T-helper 1 cell treated with Interleukin-12 subunit alpha and Interleukin-12 subunit beta and Interleukin-4 antibody, amounts not matched to agents 30 μg/mL and 1 μg/mL, for 36 hours (primary cell): ENCODE measurements around the gene ACAD8.
A peak's percentile ranks its signal among the peaks of the same experiment; 100 is the strongest.
"Not testable (repeated sequence)": the region's sequence is repeated elsewhere in the genome, so short reads cannot be mapped to it uniquely, and the experiment has no call there.

Experiments
- H3K27ac Mint-ChIP-seq: one replicate; pipeline ENCODE4 v1.8.0; 2021; ENCODE audit warnings: mild to moderate bottlenecking, mixed read lengths
- H3K27me3 Mint-ChIP-seq: one replicate; pipeline ENCODE4 v1.8.0; 2021; ENCODE audit warnings: low read depth, mixed read lengths
- H3K36me3 Mint-ChIP-seq: one replicate; pipeline ENCODE4 v1.8.0; 2021; ENCODE audit warnings: low read depth, mixed read lengths
- H3K4me1 Mint-ChIP-seq: one replicate; pipeline ENCODE4 v1.8.0; 2021; ENCODE audit warnings: low read depth, mixed read lengths
- H3K4me3 Mint-ChIP-seq: one replicate; pipeline ENCODE4 v1.8.0; 2021; ENCODE audit warnings: mild to moderate bottlenecking, moderate library complexity, mixed read lengths
- H3K9me3 Mint-ChIP-seq: one replicate; pipeline ENCODE4 v1.8.0; 2021; ENCODE audit warnings: mixed read lengths

The ACAD8 gene

GRCh38 chr11:134270250-134270714, 16.9 kb downstream of the ACAD8 start:
- no peaks in the 10 kb centered on the region for H3K27me3 Mint-ChIP-seq
- peak overlapping the region; percentile 80 for H3K27ac Mint-ChIP-seq
- H3K4me3 Mint-ChIP-seq: peak overlapping the region; percentile 43
- H3K4me1 Mint-ChIP-seq: peaks cover 58% of the 10 kb centered on the region
- H3K36me3 Mint-ChIP-seq: peaks cover 19% of the 10 kb centered on the region
- no peaks in the 10 kb centered on the region for H3K9me3 Mint-ChIP-seq

- peaks cover 54% of the 10 kb centered on the region for H3K4me1 Mint-ChIP-seq
- H3K36me3 Mint-ChIP-seq: peaks cover 15% of the 10 kb centered on the region
- H3K9me3 Mint-ChIP-seq: no peaks in the 10 kb centered on the region
- H3K27ac Mint-ChIP-seq: peak overlapping the region; percentile 59
- H3K4me3 Mint-ChIP-seq: no peak overlapping the region
- H3K27me3 Mint-ChIP-seq: no peaks in the 10 kb centered on the region
Measured at GRCh38 chr11:134271978-134272377, 18.6 kb downstream of the ACAD8 start.

DNA sequence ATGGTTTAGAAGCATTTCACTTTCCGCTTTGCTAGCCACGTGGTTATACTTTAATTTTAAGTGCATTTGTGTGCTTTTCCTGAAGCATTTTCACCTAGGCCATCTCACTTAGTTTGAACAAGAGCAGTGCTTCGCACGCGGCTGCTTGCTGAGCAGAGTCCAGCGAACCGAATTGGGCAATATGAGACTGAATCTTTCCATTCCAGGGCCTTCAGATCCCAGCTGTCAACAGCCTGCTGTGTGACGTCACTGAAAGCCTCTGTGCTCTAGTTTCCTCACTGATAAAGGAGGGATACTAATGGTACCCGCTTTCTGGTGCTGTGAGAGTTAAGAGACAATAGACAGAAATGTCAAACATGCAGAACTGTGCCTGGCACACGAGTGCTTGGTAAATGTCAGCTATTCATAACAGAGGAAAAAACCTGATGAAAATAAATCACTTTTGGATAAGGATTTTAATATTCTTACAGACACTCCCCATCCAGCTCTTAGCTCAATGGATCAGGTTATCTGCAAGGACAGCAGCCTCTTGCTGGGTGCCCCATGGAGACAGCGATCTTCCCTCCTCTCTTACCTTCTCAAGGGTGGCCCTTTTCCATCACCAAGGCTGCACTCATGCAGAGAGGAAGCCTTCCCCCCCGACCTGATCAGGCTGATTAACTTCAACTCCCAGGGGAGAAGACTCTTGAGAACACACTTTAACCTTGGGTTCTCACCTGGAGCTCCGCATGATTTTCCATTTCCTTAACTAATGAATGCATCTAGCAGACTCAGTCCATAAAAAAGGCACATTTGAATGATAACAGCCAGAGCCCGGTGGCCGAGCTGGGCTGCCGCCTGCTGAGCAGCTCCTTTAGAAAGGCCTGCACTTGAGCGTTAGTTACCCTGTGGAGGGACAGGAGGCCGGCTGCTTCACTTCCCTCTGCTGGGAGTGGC, 19.3 kb downstream of the ACAD8 start:
- H3K9me3 Mint-ChIP-seq: no peaks in the 10 kb centered on the region
- peaks cover 13% of the 10 kb centered on the region for H3K36me3 Mint-ChIP-seq
- H3K27ac Mint-ChIP-seq: peak overlapping the region; percentile 67
- peak overlapping the region; percentile 93 for H3K4me3 Mint-ChIP-seq
- peaks cover 56% of the 10 kb centered on the region for H3K4me1 Mint-ChIP-seq
- no peaks in the 10 kb centered on the region for H3K27me3 Mint-ChIP-seq

- H3K27me3 Mint-ChIP-seq: no peaks in the 10 kb centered on the region
- peaks cover 52% of the 10 kb centered on the region for H3K4me1 Mint-ChIP-seq
- peak overlapping the region; percentile 67 for H3K27ac Mint-ChIP-seq
Measured at GRCh38 chr11:134273317-134273712, 19.9 kb downstream of the ACAD8 start.

DNA sequence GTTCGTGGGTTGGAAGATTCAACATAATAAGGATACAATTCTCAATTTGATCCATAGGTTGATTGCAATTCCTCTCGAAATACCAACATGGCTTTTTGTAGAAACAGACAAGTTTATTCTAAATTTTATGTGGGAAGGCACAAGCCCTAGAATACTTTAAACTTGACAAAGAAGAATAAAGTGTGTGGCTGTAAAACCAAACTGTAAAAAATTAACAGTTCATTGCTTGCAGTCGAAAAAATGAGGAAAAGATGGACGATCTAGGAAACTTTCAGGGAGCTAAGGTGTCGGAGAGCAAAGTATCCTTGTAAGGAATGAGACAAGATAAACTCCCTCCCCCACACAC, 21.8 kb downstream of the ACAD8 start:
- H3K4me1 Mint-ChIP-seq: peaks cover 59% of the 10 kb centered on the region
- peaks cover 20% of the 10 kb centered on the region for H3K36me3 Mint-ChIP-seq
- H3K27ac Mint-ChIP-seq: peak overlapping the region; percentile 96
- no peaks in the 10 kb centered on the region for H3K27me3 Mint-ChIP-seq
- H3K4me3 Mint-ChIP-seq: peak overlapping the region; percentile 93
- H3K9me3 Mint-ChIP-seq: peaks cover 4% of the 10 kb centered on the region

More at GRCh38 chr11:134273317-134273712, 19.9 kb downstream of the ACAD8 start:
- Mint-ChIP-seq H3K9me3 (no peaks in the 10 kb centered on the region), H3K36me3 (peaks cover 13% of the 10 kb centered on the region), H3K4me3 (peak overlapping the region; percentile 93)

DNA sequence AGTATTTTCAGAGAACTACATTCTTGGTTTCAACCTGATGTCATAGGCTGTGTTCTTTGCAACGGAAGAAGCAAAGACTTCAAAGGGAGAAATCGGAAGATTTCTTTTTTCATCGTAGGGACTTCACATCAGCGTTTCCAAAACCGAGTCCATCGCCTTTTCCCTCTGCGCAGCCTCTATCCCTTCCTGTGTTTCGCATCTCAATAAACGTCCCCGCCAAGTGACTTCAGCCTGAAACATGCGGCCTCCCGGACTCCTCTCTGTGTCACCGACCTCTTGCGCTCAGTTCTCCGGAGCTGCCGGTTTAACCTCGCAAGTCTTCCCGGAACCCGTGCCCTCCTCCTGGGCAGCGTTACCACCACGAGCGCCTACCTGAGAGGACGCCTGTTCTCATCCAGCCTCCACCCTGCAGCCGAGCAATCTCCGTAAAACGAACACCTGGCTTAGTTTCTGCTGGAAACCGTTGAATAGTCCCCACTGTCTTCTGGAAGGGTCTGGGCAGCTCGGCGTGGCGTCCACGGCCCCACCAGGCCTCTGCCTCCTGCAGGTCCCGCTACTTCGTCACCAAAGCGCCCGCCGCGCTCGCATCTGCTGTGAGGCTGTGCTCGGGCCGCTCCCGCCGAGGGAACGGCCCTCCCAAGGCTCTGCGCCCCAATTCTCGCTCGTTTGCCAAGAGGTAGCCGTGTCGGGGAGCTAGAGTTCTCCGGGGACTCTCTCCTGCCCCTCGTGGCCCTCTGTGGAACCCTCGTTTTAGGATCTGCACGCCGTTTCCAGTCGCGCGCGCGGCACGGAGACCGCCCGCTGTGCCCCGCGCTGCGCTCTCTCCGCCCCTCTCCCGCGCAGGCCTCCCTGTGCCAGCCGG, 22.4 kb downstream of the ACAD8 start, which contains the start of gene GLB1L3:
Gene GLB1L3 (plus strand): TSS at position 846 of the 862 bp plus-strand sequence. CDS start 362 bp downstream, outside the sequence.
- peaks cover 4% of the 10 kb centered on the region for H3K9me3 Mint-ChIP-seq
- H3K4me1 Mint-ChIP-seq: peaks cover 53% of the 10 kb centered on the region
- no peaks in the 10 kb centered on the region for H3K27me3 Mint-ChIP-seq
- peak within 1 kb of the TSS; percentile 96 for H3K27ac Mint-ChIP-seq
- peaks cover 17% of the 10 kb centered on the region for H3K36me3 Mint-ChIP-seq
- peak within 1 kb of the TSS; percentile 93 for H3K4me3 Mint-ChIP-seq

DNA sequence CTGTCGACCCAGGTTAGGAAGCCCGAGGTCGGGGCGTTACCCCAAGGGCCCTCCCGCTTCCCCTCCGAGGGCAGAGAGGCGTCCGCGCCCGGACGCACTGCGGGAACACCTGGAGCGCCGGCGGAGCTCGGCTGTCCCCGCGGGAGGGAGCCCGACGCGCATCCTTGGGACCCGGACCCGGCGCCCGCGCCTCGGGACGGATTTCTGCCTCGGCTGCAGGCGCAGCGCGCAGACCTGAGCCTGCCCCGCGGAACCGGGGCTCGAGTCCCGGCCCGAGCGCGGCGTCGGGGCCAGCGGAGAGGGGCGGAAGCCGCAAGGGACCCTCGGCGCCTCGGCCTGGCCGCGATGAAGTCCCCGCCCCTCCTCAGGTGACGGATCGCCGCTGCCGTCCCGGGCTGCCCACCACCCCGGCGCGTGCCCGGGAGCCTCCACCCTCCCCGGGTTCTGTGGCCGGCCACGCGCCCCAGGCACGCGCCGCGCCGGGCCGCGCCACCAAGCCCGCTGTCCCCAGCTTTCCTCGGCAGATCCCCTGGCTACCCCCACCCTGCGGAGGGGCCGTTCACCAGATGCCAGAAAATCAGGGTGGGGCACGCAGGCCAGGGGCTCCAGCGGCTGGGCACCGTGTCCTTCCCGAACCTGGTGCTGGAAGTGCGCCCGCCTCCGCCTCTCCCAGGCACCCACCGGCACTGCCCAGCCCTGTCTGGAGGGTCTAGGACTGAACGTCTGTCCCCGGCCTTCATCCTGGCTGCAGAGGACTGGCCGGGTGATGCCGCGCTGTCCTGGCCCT, 23.2 kb downstream of the ACAD8 start:
- no peaks in the 10 kb centered on the region for H3K27me3 Mint-ChIP-seq

DNA sequence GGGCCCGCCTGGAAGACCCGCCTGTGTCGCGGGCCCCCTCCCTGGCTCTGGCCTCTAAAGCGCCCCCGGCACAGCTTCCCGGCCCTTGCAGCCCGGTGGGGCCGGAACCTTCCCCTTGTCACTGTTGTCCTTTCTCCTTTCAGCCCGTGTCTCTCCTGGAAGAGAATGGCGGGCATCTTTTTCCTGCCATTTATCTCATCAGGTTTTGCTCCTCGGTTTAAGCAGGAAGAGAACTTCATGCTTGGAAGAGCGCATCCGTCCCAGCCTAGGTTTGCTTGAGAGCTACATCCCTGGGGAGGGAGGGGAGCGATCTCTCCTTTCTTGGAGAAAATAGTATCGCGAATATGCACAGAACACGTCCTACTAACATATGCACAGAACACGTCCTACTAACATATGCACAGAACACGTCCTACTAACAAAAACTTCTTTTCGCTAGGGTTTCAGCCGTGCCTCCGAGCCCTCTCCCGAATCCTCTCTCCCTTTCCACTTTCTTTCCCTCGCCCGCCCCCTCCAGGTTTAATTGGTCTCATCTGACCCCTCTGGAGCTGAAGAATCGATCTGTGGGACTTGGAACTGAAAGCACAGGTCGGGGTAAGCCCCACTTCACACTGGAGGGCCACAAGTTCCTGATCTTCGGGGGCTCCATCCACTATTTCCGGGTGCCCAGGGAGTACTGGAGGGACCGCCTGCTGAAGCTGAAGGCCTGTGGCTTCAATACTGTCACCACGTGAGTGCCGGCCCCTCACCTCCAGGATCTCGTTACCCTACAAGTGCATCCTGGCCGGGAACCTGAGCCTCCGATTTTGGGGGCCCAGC, 24.0 kb downstream of the ACAD8 start:
- Mint-ChIP-seq H3K27ac (peak overlapping the region; percentile 60), H3K27me3 (no peaks in the 10 kb centered on the region), H3K4me1 (peaks cover 43% of the 10 kb centered on the region)

More for the DNA sequence above, 23.2 kb downstream of the ACAD8 start:
- Mint-ChIP-seq H3K27ac (peak overlapping the region; percentile 96), H3K4me1 (peaks cover 46% of the 10 kb centered on the region), H3K9me3 (peaks cover 4% of the 10 kb centered on the region), H3K4me3 (peak overlapping the region; percentile 93), H3K36me3 (peaks cover 17% of the 10 kb centered on the region)

DNA sequence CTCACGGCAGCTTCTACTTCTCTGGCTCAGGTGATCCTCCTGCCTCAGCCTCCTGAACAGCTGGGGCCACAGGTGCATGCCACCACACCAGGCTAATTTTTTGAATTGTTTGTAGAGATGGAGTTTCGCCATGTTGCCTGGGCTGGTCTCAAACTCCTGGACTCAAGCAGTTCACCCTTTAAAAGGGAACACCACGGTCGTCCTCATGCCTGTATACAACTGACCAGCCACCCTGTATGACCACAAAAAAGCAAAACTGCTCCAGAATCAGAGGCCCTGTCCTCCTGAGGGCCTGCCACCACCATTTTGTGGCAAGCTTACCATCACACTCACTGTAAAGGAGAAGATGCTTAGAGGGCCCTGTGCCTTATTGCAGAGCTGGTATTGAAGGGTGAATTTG, 25.0 kb downstream of the ACAD8 start:
- Mint-ChIP-seq H3K36me3 (peaks cover 12% of the 10 kb centered on the region), H3K27me3 (no peaks in the 10 kb centered on the region), H3K27ac (no peak overlapping the region), H3K9me3 (peaks cover 4% of the 10 kb centered on the region), H3K4me1 (peaks cover 34% of the 10 kb centered on the region), H3K4me3 (no peak overlapping the region)

More for the DNA sequence above, 24.0 kb downstream of the ACAD8 start:
- Mint-ChIP-seq H3K9me3 (peaks cover 4% of the 10 kb centered on the region), H3K36me3 (peaks cover 15% of the 10 kb centered on the region), H3K4me3 (peak overlapping the region; percentile 83)

- Mint-ChIP-seq H3K4me1 (peaks cover 13% of the 10 kb centered on the region), H3K36me3 (peaks cover 11% of the 10 kb centered on the region)
- not testable (repeated sequence) for H3K27me3 Mint-ChIP-seq, H3K4me3 Mint-ChIP-seq, H3K27ac Mint-ChIP-seq, H3K9me3 Mint-ChIP-seq
Measured at GRCh38 chr11:134281635-134282034, 28.3 kb downstream of the ACAD8 start.

DNA sequence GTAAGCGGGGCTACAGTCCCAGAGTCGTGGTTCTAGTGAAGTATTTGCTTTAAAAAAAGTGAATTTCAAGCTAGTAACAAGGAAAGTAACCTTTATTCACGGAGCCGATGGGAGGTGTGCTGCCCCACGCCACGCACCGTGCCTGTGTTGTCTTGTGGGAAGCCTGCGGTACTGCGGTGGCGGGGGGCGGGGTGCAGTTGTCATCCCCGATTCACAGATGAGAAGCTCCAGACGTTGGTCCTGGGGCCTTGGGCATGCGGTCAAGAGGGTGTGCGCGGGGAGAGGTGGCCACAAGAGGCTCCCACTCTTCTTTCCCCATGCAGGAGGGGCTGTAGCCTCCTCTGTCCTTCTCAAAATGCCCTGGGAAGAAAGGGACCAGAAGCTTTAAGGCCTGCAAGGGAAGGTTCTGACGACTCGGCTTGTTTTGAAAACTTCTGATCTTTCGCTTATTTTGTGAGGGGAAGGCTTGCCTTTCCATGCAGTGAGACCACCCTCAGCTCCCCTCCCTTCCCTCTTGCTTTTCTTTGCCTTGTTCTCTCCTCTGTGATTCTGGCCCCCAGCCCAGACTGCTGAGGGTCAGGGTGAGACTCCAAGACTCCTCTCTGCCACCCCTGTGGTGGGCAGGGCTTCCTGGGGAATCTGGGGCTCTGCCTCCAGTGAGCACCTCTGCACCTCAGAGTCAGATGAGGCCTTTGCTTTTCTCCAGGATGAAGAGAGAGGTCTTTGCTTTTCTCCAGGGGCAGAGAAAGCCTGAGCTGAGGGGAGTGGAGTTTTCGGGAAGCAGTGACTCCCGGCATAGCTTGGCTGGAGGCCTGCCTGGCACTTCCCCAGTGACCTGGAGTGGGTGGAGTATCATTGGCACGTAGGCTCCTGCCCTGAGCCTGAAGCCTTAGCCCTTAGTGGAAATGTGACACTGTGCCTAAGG, 29.0 kb downstream of the ACAD8 start:
- Mint-ChIP-seq H3K36me3 (peaks cover 11% of the 10 kb centered on the region), H3K4me3 (no peak overlapping the region), H3K4me1 (peaks cover 10% of the 10 kb centered on the region), H3K9me3 (peaks cover 4% of the 10 kb centered on the region), H3K27ac (no peak overlapping the region), H3K27me3 (no peaks in the 10 kb centered on the region)

DNA sequence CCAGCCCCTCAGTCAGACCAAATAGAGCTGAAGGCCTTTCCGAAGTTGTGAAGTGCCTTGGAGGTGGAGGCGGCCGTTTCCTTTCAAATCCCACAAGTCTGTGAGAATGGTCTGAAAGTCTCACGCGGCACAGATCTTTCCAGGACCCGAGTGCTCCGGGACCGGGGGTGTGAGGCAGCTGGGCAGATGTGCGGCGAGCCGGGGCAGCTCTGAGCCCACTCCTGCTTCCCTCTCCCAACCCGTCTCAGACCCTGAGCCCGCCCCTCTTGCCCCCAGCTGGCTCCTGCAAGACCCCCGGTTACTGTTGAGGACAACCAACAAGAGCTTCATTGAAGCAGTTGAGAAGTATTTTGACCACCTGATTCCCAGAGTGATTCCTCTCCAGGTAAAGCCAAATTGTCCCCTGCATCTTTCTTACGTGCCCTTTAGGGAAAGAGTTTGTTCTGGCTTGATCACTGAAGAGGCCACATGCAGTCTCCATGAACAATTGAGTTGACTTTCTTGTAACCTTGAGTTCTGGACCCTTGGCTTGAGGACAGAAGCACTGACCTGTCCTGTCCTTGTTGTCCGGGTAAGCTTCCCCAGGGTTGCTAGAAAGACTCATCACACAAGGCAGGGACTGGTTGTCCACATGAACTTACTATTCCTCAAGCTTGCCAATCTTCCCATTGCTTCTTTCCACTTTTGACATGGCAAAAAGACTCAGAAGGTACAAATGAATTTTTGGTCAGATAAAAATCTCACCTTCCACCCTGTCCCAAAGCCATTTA, 30.3 kb downstream of the ACAD8 start:
- Mint-ChIP-seq H3K36me3 (peaks cover 9% of the 10 kb centered on the region), H3K27ac (no peak overlapping the region), H3K9me3 (peaks cover under 1% of the 10 kb centered on the region), H3K4me3 (no peak overlapping the region), H3K4me1 (peaks cover 9% of the 10 kb centered on the region), H3K27me3 (no peaks in the 10 kb centered on the region)
